Inferior parietal cortex (tissue), 1 donor: ENCODE data around the gene USF3.

Experiments used
- DNase-seq: peaks from one replicate; pipeline ENCODE4 v3.0.0-alpha.2; 2016; ENCODE audit errors: extremely low spot score

The USF3 gene, protein sequence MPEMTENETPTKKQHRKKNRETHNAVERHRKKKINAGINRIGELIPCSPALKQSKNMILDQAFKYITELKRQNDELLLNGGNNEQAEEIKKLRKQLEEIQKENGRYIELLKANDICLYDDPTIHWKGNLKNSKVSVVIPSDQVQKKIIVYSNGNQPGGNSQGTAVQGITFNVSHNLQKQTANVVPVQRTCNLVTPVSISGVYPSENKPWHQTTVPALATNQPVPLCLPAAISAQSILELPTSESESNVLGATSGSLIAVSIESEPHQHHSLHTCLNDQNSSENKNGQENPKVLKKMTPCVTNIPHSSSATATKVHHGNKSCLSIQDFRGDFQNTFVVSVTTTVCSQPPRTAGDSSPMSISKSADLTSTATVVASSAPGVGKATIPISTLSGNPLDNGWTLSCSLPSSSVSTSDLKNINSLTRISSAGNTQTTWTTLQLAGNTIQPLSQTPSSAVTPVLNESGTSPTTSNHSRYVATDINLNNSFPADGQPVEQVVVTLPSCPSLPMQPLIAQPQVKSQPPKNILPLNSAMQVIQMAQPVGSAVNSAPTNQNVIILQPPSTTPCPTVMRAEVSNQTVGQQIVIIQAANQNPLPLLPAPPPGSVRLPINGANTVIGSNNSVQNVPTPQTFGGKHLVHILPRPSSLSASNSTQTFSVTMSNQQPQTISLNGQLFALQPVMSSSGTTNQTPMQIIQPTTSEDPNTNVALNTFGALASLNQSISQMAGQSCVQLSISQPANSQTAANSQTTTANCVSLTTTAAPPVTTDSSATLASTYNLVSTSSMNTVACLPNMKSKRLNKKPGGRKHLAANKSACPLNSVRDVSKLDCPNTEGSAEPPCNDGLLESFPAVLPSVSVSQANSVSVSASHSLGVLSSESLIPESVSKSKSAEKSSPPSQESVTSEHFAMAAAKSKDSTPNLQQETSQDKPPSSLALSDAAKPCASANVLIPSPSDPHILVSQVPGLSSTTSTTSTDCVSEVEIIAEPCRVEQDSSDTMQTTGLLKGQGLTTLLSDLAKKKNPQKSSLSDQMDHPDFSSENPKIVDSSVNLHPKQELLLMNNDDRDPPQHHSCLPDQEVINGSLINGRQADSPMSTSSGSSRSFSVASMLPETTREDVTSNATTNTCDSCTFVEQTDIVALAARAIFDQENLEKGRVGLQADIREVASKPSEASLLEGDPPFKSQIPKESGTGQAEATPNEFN (N-terminal part only)

DNA sequence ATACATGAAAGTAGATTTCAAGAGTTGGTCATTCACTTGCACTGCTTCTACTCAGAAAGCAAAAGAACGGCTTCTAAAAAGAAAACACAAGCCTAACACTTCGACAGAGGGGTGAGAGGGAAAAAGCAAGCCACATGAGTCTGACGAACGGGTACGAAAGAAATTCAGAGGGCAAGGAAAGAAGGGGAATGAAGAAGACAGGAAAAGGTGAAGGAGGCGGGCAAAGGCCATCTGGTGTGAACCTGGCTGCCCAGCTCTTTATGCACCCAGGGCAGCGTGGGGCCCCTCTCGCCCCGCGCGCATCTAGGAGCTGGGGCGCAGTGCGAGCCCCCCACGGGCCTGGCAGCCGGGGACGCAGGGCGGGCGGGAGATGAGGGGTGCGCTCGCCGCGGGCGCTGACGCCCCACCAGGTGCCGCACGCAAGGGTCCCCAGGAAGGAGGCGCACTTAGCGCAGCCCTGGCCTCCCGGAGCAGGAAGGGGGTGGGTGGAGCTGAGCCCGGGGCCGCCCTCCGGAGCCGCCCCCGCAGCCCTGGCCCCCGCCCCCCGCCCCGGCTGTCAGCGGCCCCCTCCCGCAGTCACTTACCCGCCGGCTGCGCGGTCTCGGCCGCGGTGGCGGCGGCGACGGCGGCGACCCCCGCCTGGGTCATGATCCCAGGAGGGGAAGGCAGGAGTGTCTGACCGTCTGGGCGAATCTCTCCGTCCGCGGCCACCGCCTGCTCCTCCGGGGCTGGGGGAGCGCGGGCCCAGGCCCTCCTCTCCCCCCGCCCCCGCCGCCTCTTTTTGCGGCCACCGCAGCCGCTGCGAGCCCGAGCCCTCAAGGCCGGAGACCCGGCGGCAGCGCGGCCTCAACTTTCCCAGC lies at the start of gene USF3:
TSS of gene USF3 (minus strand) at position 857 of the 860 bp plus-strand sequence. CDS start 21,764 bp downstream, outside the sequence.
- DNase-seq = peak; percentile 36

DNA sequence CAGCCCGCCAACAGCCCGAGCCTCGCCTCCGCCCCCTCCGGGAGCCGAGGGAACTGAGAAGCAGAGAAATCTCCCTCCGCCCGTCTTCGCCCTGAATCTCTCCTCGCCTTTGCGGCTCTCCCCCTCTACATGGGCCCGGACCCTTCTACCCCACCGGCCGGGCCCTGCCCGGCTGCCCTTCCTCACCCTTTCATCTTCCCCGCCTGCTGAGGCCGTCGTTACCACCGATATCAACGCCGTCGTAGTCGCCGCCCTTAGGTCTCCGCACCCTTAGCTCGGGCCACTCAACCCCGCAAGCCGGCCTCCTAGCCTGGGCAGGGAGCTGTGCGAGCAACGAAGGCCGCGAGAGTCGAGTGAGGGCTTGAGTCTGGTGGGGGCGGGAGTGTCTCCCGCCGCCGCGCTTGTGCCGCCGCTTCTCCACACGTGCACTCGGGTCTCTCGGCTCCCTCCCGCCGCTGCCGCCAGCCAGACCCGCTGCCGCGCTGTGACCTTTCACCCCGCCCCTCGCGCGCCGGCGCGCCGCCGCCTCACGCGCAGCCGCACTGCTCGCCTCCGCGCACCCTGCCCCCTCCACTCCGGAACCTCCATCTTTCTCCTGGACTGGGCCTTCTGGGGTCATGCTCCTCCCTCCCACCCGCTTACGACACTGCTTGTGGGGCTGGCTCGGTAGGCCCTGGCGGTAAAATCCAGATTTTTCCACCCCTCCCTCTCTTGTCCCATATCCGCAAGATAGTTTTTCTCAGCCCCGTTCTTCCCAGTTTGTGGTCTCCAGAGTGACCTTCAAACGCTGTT lies 49.5 kb upstream of the USF3 start, which contains the start of gene NAA50:
TSS of gene NAA50 (minus strand) at position 494 of the 792 bp plus-strand sequence. CDS start at position 194, 300 bp downstream.
- DNase-seq = peak; percentile 84

DNA sequence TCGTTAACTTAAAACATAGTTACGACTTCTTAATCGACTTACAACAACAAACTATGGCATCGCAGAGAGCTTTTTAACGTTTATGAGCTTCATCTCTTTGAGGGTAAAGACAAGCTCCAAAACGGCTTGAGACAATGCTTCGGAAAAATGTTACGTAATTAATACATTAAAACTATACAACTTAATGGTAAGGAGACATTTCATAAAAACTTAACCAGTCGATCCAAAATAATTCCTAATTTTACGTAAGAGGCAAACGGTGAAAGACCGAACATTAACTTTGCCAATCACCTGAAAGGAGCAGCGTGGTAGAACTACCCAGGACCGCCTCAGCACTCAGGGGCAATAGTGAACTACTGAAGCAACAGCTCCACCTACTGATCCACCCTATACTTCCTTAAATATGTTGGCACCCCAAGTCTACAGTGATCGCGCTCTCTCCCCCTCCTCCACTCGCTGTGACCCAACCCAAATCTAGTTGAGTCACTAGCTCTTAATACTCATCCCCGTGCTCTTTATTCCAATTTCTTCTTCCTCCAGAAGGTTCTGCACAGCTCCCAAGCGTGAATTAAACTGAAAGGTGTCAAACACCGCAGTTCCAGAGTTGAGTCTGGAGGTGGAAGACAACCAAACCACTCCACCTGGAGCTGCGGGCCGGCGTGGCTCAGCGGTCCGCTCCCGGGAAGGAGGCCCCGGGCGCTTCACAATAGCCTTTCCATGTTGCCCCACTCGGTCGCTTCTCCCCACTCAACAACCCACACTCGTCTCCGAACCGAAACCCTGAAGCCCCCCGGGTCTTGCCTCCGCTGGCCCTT lies 48.7 kb upstream of the USF3 start:
- DNase-seq = peak; percentile 68

DNA sequence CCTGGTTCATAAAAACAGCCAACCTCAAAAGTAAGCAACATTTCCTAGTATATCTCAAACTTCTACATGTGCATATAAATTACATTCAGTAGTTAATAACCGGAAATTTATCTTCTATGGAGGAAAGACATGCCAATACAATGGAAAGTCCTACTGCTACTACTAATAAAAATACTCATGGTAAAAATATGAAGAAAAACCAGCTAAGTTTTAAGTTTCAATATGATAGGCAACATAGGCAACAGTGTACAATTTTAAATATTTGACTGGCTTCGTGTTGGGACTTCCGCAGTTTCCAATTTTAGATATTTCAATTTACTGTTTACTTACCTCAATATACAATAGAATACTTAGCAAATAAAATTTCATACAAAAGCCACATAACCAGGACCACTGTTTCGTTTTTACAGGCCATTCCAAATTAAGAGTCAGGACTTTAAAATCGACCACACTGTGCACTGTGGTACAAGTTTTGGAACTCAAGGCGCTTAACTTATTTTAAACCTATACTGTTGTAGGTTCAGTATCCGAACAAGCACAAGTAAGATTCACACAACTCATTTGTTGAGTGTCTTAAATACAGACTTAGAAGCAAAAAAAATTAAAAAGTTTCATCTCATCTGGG lies 46.7 kb upstream of the USF3 start:
- DNase-seq = no peak

DNA sequence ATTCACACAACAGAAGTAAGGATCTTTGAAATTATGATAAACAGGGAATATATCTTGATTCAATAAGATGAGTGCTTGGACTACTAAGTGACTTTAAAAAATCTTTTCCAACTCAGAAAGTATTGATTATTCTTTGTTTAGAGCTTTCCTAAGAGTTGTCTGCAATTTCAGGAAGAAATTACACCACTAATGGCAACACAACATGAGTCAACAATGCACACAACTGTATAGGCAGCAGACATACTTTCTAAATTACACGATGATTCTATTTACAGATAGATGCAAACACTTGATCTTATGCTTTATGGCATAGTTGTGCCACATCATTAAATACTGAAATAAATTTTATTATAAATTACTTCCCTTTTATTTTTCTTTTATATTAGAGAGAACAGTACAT lies 45.2 kb upstream of the USF3 start:
- no peak for DNase-seq

DNA sequence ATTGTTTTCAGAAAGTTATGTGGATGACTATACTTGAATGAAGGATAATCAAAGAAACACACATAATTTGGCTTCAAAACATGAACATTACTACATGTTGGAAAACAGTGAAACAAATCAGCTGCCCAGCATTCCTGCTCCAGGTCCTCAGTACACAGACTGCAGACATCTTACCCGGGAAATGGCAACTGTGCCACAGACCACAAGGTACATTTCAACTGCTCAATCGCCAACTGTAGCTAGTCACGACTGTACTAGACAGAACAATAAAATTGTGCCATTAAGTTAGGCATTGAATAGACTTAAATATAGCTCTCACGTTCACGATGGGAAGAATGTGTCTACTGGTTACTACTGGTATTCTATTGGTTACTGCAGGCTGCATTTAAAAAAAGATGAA lies 44.6 kb upstream of the USF3 start:
- no peak for DNase-seq

DNA sequence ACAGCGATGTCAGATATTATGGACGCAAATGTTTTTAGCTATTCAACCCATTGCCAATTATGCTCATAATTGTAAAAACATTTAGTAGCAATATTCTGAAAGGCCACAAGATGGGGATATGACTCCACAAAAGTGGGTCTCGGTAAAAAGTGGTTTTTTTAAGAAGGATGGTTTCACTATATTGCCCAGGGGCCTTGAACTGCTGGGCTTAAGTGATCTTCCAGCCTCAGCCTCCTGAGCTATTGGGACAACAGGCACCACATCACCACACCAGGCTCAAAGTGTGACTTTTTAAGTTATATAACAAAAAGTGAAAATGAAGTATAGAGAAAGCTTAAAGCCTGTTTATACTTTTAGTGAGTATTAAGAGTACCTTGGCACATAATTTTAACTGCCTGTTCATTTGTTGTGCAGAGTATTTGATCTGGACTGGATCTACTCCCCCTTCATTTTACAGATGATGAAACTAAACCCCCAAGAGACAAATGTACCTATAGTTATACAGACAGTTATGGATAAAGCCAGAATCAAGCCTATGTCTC lies 40.2 kb upstream of the USF3 start:
- DNase-seq = peak; percentile 82

DNA sequence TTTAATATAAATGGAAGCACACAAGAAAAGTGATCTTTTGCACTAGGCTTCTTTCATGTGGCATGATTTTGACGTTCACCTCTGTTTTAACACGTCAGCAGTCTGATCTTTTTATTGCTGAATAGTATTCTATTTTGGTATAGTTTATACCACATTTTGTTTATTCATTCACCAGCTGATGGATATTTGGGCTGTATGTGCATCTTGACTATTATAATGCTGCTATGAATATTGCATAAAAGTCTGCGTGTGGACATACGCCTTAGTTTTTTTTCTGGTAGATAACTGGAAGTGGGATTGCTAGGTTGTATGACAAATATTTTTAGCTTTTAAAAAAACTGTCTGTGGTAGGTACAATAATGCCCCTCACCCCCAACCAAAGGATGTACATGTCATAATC lies 35.3 kb upstream of the USF3 start:
- DNase-seq = no peak

DNA sequence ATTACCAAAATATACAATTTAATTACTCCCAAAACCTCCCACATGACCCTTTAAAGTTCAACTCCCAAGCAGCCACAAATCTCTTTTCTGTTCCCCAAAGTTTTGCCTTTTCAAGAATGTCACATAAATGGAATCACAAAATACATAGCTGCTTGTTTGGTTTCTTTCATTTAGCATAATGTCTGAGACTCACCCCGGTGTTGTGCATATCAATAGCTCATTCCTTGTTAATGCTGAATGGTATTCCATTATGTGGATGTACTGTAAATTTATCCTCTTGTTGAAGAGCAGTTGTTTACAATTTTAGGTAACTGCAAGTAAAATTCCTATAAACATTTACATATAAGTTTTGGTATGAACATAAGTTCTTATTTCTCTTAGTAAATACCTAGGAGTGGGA lies 34.1 kb upstream of the USF3 start:
- DNase-seq = no peak

DNA sequence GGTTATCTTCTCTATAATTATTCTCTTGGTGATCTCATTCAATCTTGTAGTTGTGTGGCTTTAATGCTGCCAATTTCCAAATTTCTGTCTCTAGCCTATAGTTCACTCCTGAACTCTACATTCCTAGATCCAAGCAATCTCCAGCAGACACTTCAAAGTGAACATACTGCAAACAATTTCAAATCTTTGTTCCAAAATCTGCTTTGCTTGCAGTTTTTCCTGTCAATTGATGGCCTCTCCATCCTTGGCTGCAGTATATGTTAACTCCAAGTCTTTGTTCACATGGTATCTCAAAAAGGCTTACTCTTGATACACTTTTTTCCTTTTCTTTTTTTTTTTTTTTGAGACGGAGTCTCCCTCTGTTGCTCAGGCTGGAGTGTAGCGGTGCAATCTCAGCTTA lies 32.2 kb upstream of the USF3 start:
- DNase-seq = no peak

DNA sequence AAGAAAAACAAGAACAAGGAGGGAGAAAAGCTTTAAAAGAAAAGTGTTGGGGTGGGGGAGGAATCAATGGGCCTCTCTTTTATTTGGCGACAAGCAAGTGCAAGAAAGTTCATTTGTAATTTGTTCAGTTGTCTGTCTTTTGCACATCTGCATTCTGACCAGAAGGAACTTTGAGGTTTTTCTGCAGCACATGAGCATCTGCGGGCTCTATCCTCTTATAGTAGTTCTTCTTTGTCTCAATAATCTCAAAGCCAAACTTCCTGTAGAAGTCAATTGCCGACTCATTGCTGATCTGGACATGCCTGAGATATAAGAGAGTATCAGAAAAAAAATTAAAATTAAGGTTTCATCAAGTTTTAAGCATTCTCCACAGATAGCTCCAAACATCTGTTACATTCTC lies 25.2 kb upstream of the USF3 start:
- DNase-seq = no peak

DNA sequence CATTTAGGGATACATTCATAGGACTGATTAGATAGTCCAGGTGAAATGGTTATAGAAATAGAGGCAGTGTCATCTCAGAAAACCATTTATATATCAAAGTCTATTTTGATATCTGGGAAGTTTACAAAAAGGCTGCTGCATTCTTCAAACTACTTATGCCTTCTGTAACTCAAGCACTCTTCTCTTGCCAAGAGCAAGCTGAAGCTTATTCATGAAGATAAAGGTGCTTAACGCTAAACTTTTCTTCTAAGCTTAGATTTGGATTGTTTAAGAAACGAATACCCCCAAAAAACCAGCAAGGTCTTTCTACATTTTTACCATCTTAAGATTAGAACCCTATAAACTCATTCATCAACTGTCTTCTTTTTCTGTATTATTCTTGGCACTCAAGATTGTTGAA lies 23.3 kb upstream of the USF3 start:
- DNase-seq = no peak

DNA sequence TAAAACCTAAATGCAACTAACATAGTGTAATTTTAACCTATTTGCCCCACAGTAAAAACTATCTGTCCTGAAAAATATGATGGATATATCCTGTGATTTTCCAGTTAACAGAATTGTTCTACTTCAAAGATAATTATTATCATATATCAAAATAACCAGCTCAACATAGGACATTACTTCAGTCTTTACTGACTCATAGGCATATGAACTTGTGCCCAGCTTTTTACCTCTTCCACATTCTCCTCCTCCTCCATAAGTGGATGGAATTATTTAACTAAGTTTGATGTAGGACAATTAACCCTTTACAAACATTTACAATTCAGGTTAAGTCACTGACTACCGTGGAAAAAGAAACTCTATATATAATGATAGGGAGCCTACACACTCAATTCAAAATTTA lies 22.9 kb upstream of the USF3 start:
- DNase-seq = no peak

DNA sequence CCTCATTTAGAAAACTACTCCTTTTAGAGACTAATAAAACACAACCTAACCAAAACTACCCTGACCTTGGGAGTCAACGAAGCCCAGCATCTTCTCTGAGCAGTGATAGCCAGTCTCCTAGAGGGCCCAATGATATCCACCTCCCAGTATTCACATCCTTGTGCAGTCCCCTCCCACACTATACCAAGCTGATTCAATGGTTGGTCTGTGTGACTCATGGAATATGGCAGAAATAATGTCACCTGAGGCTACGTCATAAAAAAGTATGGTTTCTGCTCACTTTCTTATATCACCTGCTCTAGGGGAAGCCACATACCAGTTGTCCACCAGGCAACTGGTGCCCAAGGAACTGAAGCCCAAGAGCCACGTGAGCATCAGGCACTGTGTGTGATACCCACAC lies 21.4 kb upstream of the USF3 start:
- DNase-seq = no peak

DNA sequence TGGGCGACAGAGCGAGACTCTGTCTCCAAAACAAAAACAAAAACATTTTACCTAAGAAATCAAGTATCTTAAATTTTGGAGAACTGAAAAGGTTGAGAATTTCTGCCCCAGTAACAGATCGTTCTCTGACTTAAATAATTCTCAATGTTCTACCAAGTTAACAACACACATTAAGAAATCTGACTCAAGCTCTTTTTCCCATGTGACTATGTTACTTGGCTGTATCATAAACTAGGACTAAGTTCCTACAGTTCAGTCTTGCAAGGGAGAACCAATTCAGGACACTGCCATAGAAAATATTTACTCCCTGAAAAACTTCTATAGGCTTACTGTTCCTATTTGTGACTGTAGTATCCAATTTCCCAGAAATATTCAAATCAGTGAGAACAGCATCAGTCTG lies 20.9 kb upstream of the USF3 start:
- no peak for DNase-seq

DNA sequence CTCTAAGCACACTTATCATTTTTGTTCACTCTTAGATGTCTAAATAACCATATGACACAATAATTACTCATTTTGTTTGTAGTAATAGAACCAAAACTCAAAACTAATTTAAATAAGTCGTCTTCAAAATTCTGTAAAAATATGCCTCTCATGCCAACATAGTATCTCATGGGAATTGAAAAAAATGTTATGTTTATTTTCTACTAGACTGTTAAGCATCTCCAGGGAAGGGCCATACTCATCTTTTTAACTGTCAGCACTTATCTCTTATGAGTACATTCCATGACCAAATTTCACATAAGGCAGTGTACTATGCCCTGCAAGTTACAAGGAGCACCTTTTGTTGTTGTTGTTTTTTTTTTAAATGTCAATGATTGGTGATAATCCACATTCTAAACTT lies 18.3 kb upstream of the USF3 start:
- DNase-seq = no peak

DNA sequence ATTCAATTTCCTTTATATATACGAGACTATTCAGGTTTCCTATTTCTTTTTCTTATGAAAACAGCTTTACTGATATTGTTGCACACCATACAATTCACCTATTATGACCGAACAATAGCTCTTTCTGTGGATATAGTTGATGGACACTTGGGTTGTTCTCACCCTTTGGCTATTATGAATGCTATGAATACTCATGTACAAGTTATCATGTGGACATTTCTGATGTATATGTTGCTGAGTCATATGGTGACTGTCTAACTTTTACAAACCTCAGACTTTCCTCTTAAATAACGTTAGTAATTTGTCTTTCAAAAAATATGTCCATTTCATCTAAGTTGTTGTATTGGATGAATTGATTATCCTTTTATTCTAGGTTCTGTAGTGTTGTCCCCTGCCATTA lies 15.7 kb upstream of the USF3 start:
- DNase-seq = no peak

DNA sequence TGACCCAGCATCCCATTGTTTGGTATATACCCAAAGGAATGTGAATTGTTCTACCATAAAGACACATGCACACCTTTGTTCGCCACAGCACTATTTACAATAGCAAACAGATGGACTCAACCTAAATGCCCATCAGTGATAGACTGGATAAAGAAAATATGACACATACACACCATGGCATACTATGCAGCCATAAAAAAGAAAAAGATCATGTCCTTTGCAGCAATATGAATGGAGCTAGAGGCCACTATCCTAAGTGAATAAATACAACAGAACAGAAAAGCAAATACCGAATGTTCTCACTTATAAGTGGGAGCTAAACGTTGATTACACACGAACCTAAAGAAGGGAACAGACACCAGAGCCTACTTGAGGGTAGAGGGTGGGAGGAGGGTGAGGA lies 11.4 kb upstream of the USF3 start:
- no peak for DNase-seq

DNA sequence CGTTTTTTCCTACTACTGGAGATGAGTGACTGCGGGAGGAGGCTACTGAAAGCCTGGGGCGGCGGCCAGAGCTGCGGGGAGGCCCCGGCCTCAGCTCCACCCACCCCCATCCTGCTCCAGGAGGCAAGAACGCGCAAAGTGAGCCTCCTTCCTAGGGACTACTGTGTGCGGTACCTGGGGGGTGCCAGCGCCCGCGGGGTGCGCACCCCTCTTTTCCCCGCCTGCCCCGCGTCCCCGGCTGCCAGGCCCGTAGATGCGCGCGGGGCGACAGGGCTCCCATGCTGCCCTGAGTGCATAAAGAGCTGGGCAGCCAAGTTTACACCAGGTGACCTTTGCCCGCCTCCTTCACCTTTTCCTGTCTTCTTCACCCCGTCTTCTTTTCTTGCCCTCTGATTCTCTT lies 2.5 kb upstream of the USF3 start:
- DNase-seq = no peak
